ENCODE measurements around the gene TMEM88. TPM values are rescaled to one million over a fixed set of nuclear protein-coding genes. Genes with fewer than 3 reads are reported as not detected.

The TMEM88 gene
- total RNA-seq, 1 donor from 2014 or later: 26.3 TPM

DNA sequence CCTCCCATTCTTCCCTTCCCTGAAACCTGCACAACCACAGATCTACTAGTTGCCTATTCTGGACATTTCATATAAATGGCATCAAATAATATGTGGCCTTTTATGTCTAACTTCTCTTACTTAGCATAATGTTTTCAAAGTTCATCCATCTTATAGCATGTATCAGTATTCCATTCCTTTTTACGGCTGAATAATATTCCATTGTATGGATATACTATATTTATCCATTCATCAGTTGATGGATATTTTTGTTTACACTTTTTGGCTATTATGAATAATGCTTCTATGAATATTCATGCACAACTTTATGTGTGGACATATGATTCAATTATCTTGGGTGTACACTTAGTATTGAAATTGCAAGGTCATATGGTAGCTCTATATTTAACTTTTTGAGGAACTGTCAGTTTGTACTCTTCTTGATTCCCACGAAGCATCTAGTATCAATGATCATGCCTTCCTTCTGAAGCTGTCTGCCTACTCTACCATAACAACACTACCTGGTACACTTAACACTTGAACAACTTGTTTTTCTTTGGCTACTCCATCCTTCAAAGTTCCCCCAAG, 21.0 kb downstream of the TMEM88 start:
- no peaks in the 10 kb centered on the region for H3K9me3 ChIP-seq
- H3K36me3 ChIP-seq: peaks cover 0 to 6% of the 10 kb centered on the region in 2 donors
- no peak overlapping the region for H3K27ac ChIP-seq
- no peak overlapping the region for H3K4me3 ChIP-seq
- intact Hi-C loops (cut with DNase I): no loop called here
- DNase-seq (ENCODE audit: extremely low spot score in 2 of 2): no peak
- TF ChIP-seq, protein P1, sequence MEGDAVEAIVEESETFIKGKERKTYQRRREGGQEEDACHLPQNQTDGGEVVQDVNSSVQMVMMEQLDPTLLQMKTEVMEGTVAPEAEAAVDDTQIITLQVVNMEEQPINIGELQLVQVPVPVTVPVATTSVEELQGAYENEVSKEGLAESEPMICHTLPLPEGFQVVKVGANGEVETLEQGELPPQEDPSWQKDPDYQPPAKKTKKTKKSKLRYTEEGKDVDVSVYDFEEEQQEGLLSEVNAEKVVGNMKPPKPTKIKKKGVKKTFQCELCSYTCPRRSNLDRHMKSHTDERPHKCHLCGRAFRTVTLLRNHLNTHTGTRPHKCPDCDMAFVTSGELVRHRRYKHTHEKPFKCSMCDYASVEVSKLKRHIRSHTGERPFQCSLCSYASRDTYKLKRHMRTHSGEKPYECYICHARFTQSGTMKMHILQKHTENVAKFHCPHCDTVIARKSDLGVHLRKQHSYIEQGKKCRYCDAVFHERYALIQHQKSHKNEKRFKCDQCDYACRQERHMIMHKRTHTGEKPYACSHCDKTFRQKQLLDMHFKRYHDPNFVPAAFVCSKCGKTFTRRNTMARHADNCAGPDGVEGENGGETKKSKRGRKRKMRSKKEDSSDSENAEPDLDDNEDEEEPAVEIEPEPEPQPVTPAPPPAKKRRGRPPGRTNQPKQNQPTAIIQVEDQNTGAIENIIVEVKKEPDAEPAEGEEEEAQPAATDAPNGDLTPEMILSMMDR (IDR thresholded peaks at IDR 0.05): no peak
- no peak for TF ChIP-seq POLR2AphosphoS5 (IDR thresholded peaks at IDR 0.05; ENCODE audit: insufficient read depth in 1 of 2, low read depth in 1 of 2)
- no peak for TF ChIP-seq POLR2A (IDR thresholded peaks at IDR 0.05)
- H3K27me3 ChIP-seq: no peaks in the 10 kb centered on the region
- peaks cover 5% of the 10 kb centered on the region for H3K4me1 ChIP-seq

DNA sequence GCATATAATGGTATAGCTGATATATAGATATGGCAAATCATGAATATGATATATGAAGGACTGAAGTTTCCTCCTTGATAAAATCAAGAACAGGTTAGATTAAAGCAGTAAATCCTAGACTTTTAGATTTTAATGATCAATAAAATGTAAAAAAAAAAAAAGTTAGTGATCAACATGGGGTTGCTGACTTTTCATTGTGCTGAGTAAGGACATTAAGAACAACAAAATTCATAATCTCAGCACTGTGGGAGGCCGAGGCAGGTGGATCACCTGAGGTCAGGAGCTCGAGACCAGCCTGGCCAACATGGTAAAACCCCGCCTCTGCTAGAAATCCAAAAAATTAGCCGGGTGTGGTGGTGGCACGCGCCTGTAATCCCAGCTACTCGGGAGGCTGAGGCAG, 23.4 kb downstream of the TMEM88 start:
- intact Hi-C loops (cut with DNase I): no loop called here
- Histone ChIP-seq H3K4me3 (no peak overlapping the region), H3K27ac (no peak overlapping the region), H3K9me3 (no peaks in the 10 kb centered on the region), H3K4me1 (peaks cover 29% of the 10 kb centered on the region), H3K27me3 (no peaks in the 10 kb centered on the region), H3K36me3 (peaks cover 0 to 9% of the 10 kb centered on the region in 2 donors)
- no peak for TF ChIP-seq POLR2A (IDR thresholded peaks at IDR 0.05)
- no peak for TF ChIP-seq POLR2AphosphoS5 (IDR thresholded peaks at IDR 0.05; ENCODE audit: insufficient read depth in 1 of 2, low read depth in 1 of 2)
- TF ChIP-seq, protein P1 (IDR thresholded peaks at IDR 0.05): no peak
- peak in 1 of 2 donors; percentile 6 for DNase-seq (ENCODE audit: extremely low spot score in 2 of 2)

DNA sequence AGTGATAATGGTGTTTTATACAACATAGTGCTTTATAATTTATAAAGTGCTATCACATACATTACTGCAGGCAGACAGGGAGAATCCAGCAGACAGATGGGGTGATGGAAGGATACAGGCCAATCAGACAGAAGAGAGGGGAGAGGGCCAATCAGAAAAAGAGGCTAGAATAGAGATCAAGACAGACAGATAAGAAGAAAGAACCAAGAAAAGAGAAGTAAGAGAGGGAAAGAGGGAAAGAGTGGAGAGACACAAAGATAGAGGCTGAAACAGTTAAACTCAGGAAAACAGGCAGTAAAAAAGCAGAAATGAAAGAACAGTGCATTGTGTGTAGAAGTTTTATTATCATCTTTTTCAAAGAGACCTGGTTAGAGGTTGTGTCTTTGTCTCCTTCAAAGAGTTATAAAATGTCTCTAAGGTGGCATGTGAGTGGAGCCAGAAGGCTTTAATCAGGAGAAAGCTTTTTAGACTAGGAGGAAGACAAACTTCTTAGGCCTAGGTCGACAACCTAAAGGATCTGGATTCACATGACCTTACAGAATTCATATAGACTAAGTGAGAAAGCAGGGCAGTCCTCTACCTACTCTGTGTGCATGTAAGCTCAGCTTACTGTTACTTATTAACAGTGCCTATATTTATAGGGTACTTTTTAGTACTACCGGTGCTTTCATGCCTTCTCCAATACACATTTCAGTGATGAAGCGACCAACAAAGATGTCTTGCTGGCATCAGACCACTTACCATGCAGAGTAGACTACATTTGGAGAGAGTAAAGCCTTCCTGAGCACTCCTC, 25.4 kb downstream of the TMEM88 start:
- peaks cover 29% of the 10 kb centered on the region for H3K4me1 ChIP-seq
- no peak for DNase-seq (ENCODE audit: extremely low spot score in 2 of 2)
- no peak overlapping the region for H3K27ac ChIP-seq
- no peak overlapping the region for H3K4me3 ChIP-seq
- no peaks in the 10 kb centered on the region for H3K27me3 ChIP-seq
- peaks cover 0 to 9% of the 10 kb centered on the region in 2 donors for H3K36me3 ChIP-seq
- TF ChIP-seq, protein P1 (IDR thresholded peaks at IDR 0.05): no peak
- TF ChIP-seq POLR2AphosphoS5 (IDR thresholded peaks at IDR 0.05; ENCODE audit: insufficient read depth in 1 of 2, low read depth in 1 of 2) (no peak), POLR2A (IDR thresholded peaks at IDR 0.05) (no peak)
- no peaks in the 10 kb centered on the region for H3K9me3 ChIP-seq
- intact Hi-C loops (cut with DNase I): no loop called here

DNA sequence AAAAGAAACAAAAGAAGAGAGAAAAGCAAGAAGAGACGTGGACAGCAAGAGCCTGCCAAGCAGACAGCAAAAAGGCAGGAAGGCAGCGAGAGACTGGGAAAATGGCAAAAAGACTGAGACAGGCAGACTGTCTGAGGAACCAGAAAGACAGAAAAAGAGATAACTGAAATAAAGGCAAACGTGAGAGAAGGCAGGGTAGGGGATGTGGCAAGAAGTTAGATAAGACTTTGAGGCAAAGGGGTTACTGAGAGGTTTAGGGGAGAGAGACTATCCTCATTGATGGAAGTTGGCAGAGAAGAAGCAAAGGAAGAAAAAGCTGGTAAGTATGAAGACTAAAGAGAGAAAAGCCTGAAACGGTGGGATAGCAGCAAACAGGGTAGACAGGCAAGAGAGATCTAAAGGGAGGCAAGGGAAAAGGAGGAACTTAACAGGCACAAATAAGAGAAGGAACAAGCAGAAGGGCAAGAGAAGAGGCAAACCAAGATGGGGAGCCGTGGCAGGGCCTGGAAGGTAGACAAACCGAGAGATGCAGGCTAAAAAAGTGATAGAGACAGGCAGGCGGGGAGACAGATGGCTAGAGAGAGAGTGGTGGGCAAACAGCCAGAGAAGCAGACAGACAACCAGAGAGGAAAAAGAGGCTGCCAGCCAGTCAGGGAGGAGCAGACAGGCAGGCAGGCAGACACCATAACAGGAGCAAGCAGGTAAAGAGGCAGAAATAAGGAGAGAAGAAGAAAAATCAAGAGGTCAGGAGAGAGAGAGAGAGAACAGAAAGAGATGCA, 26.6 kb downstream of the TMEM88 start:
- Histone ChIP-seq H3K27ac (peak overlapping the region; percentile 98), H3K4me3 (no peak overlapping the region), H3K4me1 (peaks cover 38% of the 10 kb centered on the region), H3K36me3 (peaks cover 0 to 9% of the 10 kb centered on the region in 2 donors), H3K27me3 (no peaks in the 10 kb centered on the region), H3K9me3 (no peaks in the 10 kb centered on the region)
- DNase-seq (ENCODE audit: extremely low spot score in 2 of 2): peak in 1 of 2 donors; percentile 79
- no peak for TF ChIP-seq POLR2AphosphoS5 (IDR thresholded peaks at IDR 0.05; ENCODE audit: insufficient read depth in 1 of 2, low read depth in 1 of 2)
- TF ChIP-seq, protein P1 (IDR thresholded peaks at IDR 0.05): no peak
- TF ChIP-seq POLR2A (IDR thresholded peaks at IDR 0.05): no peak
- intact Hi-C loops (cut with DNase I): no loop called here
